ENCODE results near the gene MRPL43. TPM values are rescaled to one million over a fixed set of nuclear protein-coding genes. Genes with fewer than 3 reads are reported as not detected.

MRPL43 gene
- total and polyA plus RNA-seq, 9 of the 15 experiments (the other 6 are each of a cell fraction or from before 2014, with no cell fraction given), result 15.1 to 63.7 (median 37.2) TPM

DNA sequence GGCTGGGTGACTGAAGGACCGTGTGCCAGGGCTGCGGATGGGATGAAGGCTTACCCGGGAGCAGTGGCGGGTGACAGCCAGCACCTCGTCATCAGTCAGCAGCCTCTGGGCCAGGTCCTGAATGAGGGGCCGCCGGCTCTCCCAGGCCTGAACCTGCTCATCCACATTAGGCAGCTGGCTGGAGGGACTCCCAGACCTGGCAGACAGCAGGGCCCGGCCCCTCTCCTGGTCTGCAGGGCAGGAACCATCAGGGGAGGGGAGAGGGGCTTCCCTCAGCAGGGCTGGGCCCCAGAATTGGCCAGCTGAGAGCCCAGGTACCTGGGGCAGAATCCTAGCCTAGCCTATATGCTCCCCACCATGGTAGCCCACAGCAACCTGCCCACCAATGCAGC, 28.3 kb upstream of the MRPL43 start (continued):
- TF ChIP-seq, protein P1, sequence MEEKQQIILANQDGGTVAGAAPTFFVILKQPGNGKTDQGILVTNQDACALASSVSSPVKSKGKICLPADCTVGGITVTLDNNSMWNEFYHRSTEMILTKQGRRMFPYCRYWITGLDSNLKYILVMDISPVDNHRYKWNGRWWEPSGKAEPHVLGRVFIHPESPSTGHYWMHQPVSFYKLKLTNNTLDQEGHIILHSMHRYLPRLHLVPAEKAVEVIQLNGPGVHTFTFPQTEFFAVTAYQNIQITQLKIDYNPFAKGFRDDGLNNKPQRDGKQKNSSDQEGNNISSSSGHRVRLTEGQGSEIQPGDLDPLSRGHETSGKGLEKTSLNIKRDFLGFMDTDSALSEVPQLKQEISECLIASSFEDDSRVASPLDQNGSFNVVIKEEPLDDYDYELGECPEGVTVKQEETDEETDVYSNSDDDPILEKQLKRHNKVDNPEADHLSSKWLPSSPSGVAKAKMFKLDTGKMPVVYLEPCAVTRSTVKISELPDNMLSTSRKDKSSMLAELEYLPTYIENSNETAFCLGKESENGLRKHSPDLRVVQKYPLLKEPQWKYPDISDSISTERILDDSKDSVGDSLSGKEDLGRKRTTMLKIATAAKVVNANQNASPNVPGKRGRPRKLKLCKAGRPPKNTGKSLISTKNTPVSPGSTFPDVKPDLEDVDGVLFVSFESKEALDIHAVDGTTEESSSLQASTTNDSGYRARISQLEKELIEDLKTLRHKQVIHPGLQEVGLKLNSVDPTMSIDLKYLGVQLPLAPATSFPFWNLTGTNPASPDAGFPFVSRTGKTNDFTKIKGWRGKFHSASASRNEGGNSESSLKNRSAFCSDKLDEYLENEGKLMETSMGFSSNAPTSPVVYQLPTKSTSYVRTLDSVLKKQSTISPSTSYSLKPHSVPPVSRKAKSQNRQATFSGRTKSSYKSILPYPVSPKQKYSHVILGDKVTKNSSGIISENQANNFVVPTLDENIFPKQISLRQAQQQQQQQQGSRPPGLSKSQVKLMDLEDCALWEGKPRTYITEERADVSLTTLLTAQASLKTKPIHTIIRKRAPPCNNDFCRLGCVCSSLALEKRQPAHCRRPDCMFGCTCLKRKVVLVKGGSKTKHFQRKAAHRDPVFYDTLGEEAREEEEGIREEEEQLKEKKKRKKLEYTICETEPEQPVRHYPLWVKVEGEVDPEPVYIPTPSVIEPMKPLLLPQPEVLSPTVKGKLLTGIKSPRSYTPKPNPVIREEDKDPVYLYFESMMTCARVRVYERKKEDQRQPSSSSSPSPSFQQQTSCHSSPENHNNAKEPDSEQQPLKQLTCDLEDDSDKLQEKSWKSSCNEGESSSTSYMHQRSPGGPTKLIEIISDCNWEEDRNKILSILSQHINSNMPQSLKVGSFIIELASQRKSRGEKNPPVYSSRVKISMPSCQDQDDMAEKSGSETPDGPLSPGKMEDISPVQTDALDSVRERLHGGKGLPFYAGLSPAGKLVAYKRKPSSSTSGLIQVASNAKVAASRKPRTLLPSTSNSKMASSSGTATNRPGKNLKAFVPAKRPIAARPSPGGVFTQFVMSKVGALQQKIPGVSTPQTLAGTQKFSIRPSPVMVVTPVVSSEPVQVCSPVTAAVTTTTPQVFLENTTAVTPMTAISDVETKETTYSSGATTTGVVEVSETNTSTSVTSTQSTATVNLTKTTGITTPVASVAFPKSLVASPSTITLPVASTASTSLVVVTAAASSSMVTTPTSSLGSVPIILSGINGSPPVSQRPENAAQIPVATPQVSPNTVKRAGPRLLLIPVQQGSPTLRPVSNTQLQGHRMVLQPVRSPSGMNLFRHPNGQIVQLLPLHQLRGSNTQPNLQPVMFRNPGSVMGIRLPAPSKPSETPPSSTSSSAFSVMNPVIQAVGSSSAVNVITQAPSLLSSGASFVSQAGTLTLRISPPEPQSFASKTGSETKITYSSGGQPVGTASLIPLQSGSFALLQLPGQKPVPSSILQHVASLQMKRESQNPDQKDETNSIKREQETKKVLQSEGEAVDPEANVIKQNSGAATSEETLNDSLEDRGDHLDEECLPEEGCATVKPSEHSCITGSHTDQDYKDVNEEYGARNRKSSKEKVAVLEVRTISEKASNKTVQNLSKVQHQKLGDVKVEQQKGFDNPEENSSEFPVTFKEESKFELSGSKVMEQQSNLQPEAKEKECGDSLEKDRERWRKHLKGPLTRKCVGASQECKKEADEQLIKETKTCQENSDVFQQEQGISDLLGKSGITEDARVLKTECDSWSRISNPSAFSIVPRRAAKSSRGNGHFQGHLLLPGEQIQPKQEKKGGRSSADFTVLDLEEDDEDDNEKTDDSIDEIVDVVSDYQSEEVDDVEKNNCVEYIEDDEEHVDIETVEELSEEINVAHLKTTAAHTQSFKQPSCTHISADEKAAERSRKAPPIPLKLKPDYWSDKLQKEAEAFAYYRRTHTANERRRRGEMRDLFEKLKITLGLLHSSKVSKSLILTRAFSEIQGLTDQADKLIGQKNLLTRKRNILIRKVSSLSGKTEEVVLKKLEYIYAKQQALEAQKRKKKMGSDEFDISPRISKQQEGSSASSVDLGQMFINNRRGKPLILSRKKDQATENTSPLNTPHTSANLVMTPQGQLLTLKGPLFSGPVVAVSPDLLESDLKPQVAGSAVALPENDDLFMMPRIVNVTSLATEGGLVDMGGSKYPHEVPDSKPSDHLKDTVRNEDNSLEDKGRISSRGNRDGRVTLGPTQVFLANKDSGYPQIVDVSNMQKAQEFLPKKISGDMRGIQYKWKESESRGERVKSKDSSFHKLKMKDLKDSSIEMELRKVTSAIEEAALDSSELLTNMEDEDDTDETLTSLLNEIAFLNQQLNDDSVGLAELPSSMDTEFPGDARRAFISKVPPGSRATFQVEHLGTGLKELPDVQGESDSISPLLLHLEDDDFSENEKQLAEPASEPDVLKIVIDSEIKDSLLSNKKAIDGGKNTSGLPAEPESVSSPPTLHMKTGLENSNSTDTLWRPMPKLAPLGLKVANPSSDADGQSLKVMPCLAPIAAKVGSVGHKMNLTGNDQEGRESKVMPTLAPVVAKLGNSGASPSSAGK (IDR thresholded peaks at IDR 0.05), result no peak
- no peak for TF ChIP-seq CCAR2 (IDR thresholded peaks at IDR 0.05; ENCODE audit: low read depth, low read length)
- TF ChIP-seq, protein P2, sequence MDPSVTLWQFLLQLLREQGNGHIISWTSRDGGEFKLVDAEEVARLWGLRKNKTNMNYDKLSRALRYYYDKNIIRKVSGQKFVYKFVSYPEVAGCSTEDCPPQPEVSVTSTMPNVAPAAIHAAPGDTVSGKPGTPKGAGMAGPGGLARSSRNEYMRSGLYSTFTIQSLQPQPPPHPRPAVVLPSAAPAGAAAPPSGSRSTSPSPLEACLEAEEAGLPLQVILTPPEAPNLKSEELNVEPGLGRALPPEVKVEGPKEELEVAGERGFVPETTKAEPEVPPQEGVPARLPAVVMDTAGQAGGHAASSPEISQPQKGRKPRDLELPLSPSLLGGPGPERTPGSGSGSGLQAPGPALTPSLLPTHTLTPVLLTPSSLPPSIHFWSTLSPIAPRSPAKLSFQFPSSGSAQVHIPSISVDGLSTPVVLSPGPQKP (CRISPR knock-in tag; IDR thresholded peaks at IDR 0.05), result no peak
- TF ChIP-seq EP400 (IDR thresholded peaks at IDR 0.05), result no peak
- no peak for TF ChIP-seq TSC22D4 (tag; IDR thresholded peaks at IDR 0.05)
- TF ChIP-seq ZNF3 (CRISPR knock-in tag; IDR thresholded peaks at IDR 0.05), result no peak
- no peak for TF ChIP-seq TEAD2 (tag; IDR thresholded peaks at IDR 0.05)
